GM23338 (cell line): ENCODE measurements around the gene IRF2BP1. TPM values are rescaled to one million over a fixed set of nuclear protein-coding genes. Genes with fewer than 3 reads are reported as not detected.

ENCODE experiments used
- ATAC-seq: fragments of 200-7000 bp; cut with Tn5 transposase; 3 replicates; pipeline ENCODE4 v1.9.1; 2020
- DNase-seq: peaks from one replicate; pipeline ENCODE4 v3.0.0-alpha.2; 2015; ENCODE audit warnings: low spot score
- H2AFZ ChIP-seq: fragments of 200-600 bp; sonication (generic); 2 replicates; pipeline ENCODE4 v1.8.0; 2016; ENCODE audit warnings: antibody characterized with exemption, mild to moderate bottlenecking, moderate library complexity
- H3F3A ChIP-seq: fragments of 200-600 bp; sonication (generic); replicated peaks from 2 replicates; pipeline ENCODE4 v1.8.0; 2017; ENCODE audit warnings: antibody characterized with exemption, mixed run types, low read depth
- H3K27ac ChIP-seq: fragments of 200-600 bp; sonication (generic); 2 replicates; pipeline ENCODE4 v1.6.1; 2016; ENCODE audit warnings: low read depth
- H3K27me3 ChIP-seq: fragments of 200-600 bp; sonication (generic); 2 replicates; pipeline ENCODE4 v1.8.0; 2016; ENCODE audit warnings: mild to moderate bottlenecking, mixed run types, moderate library complexity; ENCODE audit not compliant: insufficient read depth
- H3K36me3 ChIP-seq: fragments of 200-600 bp; sonication (generic); 2 replicates; pipeline ENCODE4 v1.8.0; 2016; ENCODE audit warnings: mild to moderate bottlenecking; ENCODE audit not compliant: insufficient read depth
- H3K4me1 ChIP-seq: fragments of 200-600 bp; sonication (generic); 2 replicates; pipeline ENCODE4 v1.8.0; 2016; ENCODE audit warnings: mild to moderate bottlenecking, moderate library complexity; ENCODE audit not compliant: insufficient read depth
- H3K4me2 ChIP-seq: fragments of 200-600 bp; sonication (generic); 2 replicates; pipeline ENCODE4 v1.7.1; 2017; ENCODE audit warnings: mixed run types
- H3K4me3 ChIP-seq: fragments of 200-600 bp; sonication (generic); 2 replicates; pipeline ENCODE4 v1.6.1; 2016; ENCODE audit warnings: mixed run types
- H3K79me2 ChIP-seq: fragments of 200-600 bp; sonication (generic); replicated peaks from 2 replicates; pipeline ENCODE4 v1.8.0; 2017; ENCODE audit warnings: mild to moderate bottlenecking; ENCODE audit not compliant: insufficient read depth
- H3K9me2 ChIP-seq: fragments of 200-600 bp; sonication (generic); 2 replicates; pipeline ENCODE4 v1.8.0; 2017; ENCODE audit not compliant: insufficient read depth
- H4K20me1 ChIP-seq: fragments of 200-600 bp; sonication (generic); replicated peaks from 2 replicates; pipeline ENCODE4 v1.8.0; 2017; ENCODE audit warnings: mild to moderate bottlenecking; ENCODE audit not compliant: insufficient read depth
- H3K27ac Mint-ChIP-seq: 2 replicates; pipeline ENCODE4 v1.8.0; 2020; ENCODE audit warnings: inconsistent platforms, mild to moderate bottlenecking, moderate library complexity, mixed read lengths
- H3K27me3 Mint-ChIP-seq: 3 replicates; pipeline ENCODE4 v1.8.0; 2022; ENCODE audit warnings: low read depth, mild to moderate bottlenecking, moderate library complexity, mixed read lengths, inconsistent platforms; ENCODE audit not compliant: insufficient read depth, poor library complexity
- H3K36me3 Mint-ChIP-seq: 3 replicates; pipeline ENCODE4 v1.8.0; 2021; ENCODE audit warnings: low read depth, mild to moderate bottlenecking, inconsistent platforms, moderate library complexity, mixed read lengths
- H3K4me1 Mint-ChIP-seq: 3 replicates; pipeline ENCODE4 v1.8.0; 2020; ENCODE audit warnings: mild to moderate bottlenecking, inconsistent platforms, mixed read lengths
- H3K4me3 Mint-ChIP-seq: 3 replicates; pipeline ENCODE4 v1.8.0; 2021; ENCODE audit warnings: moderate library complexity, mild to moderate bottlenecking, inconsistent platforms, mixed read lengths
- H3K9me3 Mint-ChIP-seq: 3 replicates; pipeline ENCODE4 v1.8.0; 2020; ENCODE audit warnings: moderate library complexity, mild to moderate bottlenecking, inconsistent platforms, mixed read lengths
- CREB1 ChIP-seq: fragments of 250-450 bp; sonication (Bioruptor Pico); IDR thresholded peaks from 2 replicates; pipeline ENCODE4 v1.5.0; 2020; ENCODE audit warnings: low read depth, mild to moderate bottlenecking, moderate library complexity
- CTCF ChIP-seq, 2 experiments: fragments of 200-600 bp in 1 of 2; sonication (generic) in 1 of 2; conservative IDR thresholded peaks; 2 replicates each; pipeline versions ENCODE4 v1.5.1 to v1.6.1; 2016 to 2017; ENCODE audit warnings: antibody characterized with exemption in 2 of 2, low read depth in 2 of 2, mild to moderate bottlenecking in 2 of 2, moderate library complexity in 1 of 2
- ETS1 ChIP-seq: IDR thresholded peaks from 2 replicates; pipeline ENCODE4 v1.6.1; 2016; ENCODE audit warnings: antibody characterized with exemption
- EZH2 ChIP-seq: fragments of 200-600 bp; sonication (generic); IDR thresholded peaks from one replicate; pipeline ENCODE4 v1.8.0; 2017; ENCODE audit warnings: antibody characterized with exemption, mild to moderate bottlenecking, low read depth; ENCODE audit not compliant: unreplicated experiment
- EZH2phosphoT487 ChIP-seq: fragments of 200-600 bp; sonication (generic); IDR thresholded peaks from one replicate; pipeline ENCODE4 v1.8.1; 2018; ENCODE audit warnings: antibody characterized with exemption; ENCODE audit not compliant: unreplicated experiment
- POLR2AphosphoS5 ChIP-seq: IDR thresholded peaks from 2 replicates; pipeline ENCODE4 v1.6.1; 2016; ENCODE audit warnings: antibody characterized with exemption, low read depth
- REST ChIP-seq: IDR thresholded peaks from one replicate; pipeline ENCODE4 v1.6.1; 2018; ENCODE audit warnings: antibody characterized with exemption; ENCODE audit not compliant: unreplicated experiment
- polyA plus RNA-seq: library from polyadenylated mRNA; unstranded; fragments of >200 nt; fragmentation: Nextera tagmentation; extraction: Ambion mirVana; gene quantifications from 2 replicates; pipeline ENCODE4 v1.2.1, GENCODE V29; 2016
- total RNA-seq: library from RNA; depleted of rRNA; stranded (reverse); fragments of >200 nt; shearing (Covaris generic); gene quantifications from 2 replicates; pipeline ENCODE4 v1.2.3, GENCODE V29; 2014

IRF2BP1 gene
- total and polyA plus RNA-seq, 2 experiments from 2014 or later: 10.4 to 41.6 TPM

- TF ChIP-seq REST (no peak), EZH2phosphoT487 (no peak), EZH2 (no peak), CREB1 (no peak), ETS1 (no peak), POLR2AphosphoS5 (no peak)
These were observed 15.5 kb upstream of the IRF2BP1 start (continued) for GRCh38 chr19:45901432-45901911.

- Histone ChIP-seq H3K27me3 (peaks cover 23% of the 10 kb centered on the region), H2AFZ (peak overlapping the region; percentile 90), H3K79me2 (no peaks in the 10 kb centered on the region), H3K4me2 (peak overlapping the region; percentile 87), H3K27ac (no peak overlapping the region), H4K20me1 (no peaks in the 10 kb centered on the region; the same call in none of the 2 replicates), H3K4me1 (peaks cover 6% of the 10 kb centered on the region; the same call in 1 of the 2 replicates), H3F3A (peaks cover 21% of the 10 kb centered on the region; the same call in 1 of the 2 replicates), H3K4me3 (peak overlapping the region; percentile 86), H3K36me3 (no peaks in the 10 kb centered on the region), H3K9me2 (no peaks in the 10 kb centered on the region)
- H3K36me3 Mint-ChIP-seq: peaks cover 19% of the 10 kb centered on the region
- DNase-seq (peak; percentile 59), ATAC-seq (peak; percentile 15)
- H3K9me3 Mint-ChIP-seq: no peaks in the 10 kb centered on the region
- peak; percentile 17 for TF ChIP-seq EZH2
- no peak for TF ChIP-seq POLR2AphosphoS5
- TF ChIP-seq CREB1: 0 out of 2 replicates have a peak, but pooled peaks have one; percentile 9
- TF ChIP-seq CTCF (conservative IDR thresholded peaks at IDR 0.05; ENCODE audit: low read depth in 2 of 2): no peak
- H3K4me3 Mint-ChIP-seq: peak overlapping the region; percentile 68
- H3K27ac Mint-ChIP-seq: no peak overlapping the region
- peaks cover 9% of the 10 kb centered on the region for H3K4me1 Mint-ChIP-seq
- H3K27me3 Mint-ChIP-seq: peaks cover 20% of the 10 kb centered on the region
These were observed 14.9 kb upstream of the IRF2BP1 start for GRCh38 chr19:45900738-45901431.
